IPS DF 4.7 (cell line): ENCODE results near the gene SRC.

ENCODE experiments used
- DNase-seq: peaks from one replicate; pipeline ENCODE4 v3.0.0-alpha.2; 2013; ENCODE audit warnings: low spot score; ENCODE audit errors: extremely low read depth

The SRC gene

GRCh38 chr20:37381621-37382471, 35.9 kb downstream of the SRC start:
- DNase-seq: no peak

- no peak for DNase-seq
These were observed 36.7 kb downstream of the SRC start for GRCh38 chr20:37382482-37383120.

GRCh38 chr20:37383229-37383989, 37.5 kb downstream of the SRC start:
- DNase-seq: no peak

- DNase-seq: no peak
These were observed 38.8 kb downstream of the SRC start for GRCh38 chr20:37384683-37385174.

- no peak for DNase-seq
These were observed 39.2 kb downstream of the SRC start for GRCh38 chr20:37385176-37385575.

GRCh38 chr20:37385659-37386504, 39.9 kb downstream of the SRC start:
- no peak for DNase-seq

- DNase-seq: no peak
These were observed 40.7 kb downstream of the SRC start for GRCh38 chr20:37386505-37387251.

- no peak for DNase-seq
These were observed 41.8 kb downstream of the SRC start for GRCh38 chr20:37387519-37388269.

- DNase-seq: no peak
These were observed 42.9 kb downstream of the SRC start for GRCh38 chr20:37388831-37389230.

- DNase-seq: no peak
These were observed 43.4 kb downstream of the SRC start for GRCh38 chr20:37389241-37389747.

GRCh38 chr20:37389844-37390275, 43.9 kb downstream of the SRC start:
- DNase-seq: no peak

GRCh38 chr20:37390503-37390890, 44.6 kb downstream of the SRC start:
- no peak for DNase-seq

GRCh38 chr20:37390891-37391525, 45.1 kb downstream of the SRC start:
- no peak for DNase-seq

GRCh38 chr20:37392441-37393195, 46.7 kb downstream of the SRC start:
- no peak for DNase-seq

GRCh38 chr20:37393196-37393862, 47.4 kb downstream of the SRC start:
- DNase-seq: no peak

- no peak for DNase-seq
These were observed 48.1 kb downstream of the SRC start for GRCh38 chr20:37393863-37394542.
